ENCODE measurements around the gene BICC1.

DNA sequence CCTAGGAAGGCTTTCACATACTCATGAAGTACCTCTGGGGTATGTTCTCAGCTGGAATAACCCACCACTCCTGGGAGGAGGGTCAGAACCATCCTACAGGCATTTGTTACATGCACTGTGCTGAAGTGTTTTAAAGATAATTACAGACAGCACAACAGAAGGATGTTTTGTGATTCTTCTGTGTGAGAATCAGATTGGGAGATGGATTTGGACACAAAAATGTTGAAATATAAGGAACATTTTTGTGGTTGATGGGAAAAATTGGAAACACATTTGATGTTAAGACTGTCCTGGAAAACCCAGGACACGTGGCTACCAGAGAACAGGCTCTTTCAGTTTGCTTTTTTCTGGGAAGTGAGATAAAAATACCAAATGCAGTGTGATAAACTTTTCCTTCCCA is 61.4 kb downstream of the BICC1 start:
- TF ChIP-seq, protein P1, sequence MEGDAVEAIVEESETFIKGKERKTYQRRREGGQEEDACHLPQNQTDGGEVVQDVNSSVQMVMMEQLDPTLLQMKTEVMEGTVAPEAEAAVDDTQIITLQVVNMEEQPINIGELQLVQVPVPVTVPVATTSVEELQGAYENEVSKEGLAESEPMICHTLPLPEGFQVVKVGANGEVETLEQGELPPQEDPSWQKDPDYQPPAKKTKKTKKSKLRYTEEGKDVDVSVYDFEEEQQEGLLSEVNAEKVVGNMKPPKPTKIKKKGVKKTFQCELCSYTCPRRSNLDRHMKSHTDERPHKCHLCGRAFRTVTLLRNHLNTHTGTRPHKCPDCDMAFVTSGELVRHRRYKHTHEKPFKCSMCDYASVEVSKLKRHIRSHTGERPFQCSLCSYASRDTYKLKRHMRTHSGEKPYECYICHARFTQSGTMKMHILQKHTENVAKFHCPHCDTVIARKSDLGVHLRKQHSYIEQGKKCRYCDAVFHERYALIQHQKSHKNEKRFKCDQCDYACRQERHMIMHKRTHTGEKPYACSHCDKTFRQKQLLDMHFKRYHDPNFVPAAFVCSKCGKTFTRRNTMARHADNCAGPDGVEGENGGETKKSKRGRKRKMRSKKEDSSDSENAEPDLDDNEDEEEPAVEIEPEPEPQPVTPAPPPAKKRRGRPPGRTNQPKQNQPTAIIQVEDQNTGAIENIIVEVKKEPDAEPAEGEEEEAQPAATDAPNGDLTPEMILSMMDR (conservative IDR thresholded peaks at IDR 0.05; ENCODE audit: low read length): no peak
- TF ChIP-seq EZH2phosphoT487 (IDR thresholded peaks at IDR 0.05; ENCODE audit: borderline replicate concordance): no peak
